MM.1S (cell line): Measurements from ENCODE around the gene FOXC1.

ENCODE experiments used
- DNase-seq: peaks from one replicate; pipeline ENCODE4 v3.0.0-alpha.2; 2015
- H2AFZ ChIP-seq: fragments of 300-600 bp; sonication (generic); 2 replicates; pipeline ENCODE4 v1.6.0; 2016; ENCODE audit warnings: antibody characterized with exemption, low read length
- H3F3A ChIP-seq: fragments of 300-600 bp; sonication (generic); 2 replicates; pipeline ENCODE4 v1.6.1; 2016; ENCODE audit warnings: mild to moderate bottlenecking, antibody characterized with exemption, low read length, moderate library complexity, mixed read lengths; ENCODE audit not compliant: insufficient read depth
- H3K27ac ChIP-seq: fragments of 300-600 bp; sonication (generic); 2 replicates; pipeline ENCODE4 v1.5.1; 2016; ENCODE audit warnings: mild to moderate bottlenecking, low read length
- H3K27me3 ChIP-seq: fragments of 300-600 bp; sonication (generic); replicated peaks from 2 replicates; pipeline ENCODE4 v1.6.0; 2016; ENCODE audit warnings: low read length; ENCODE audit not compliant: insufficient read depth
- H3K36me3 ChIP-seq: fragments of 300-600 bp; sonication (generic); replicated peaks from 2 replicates; pipeline ENCODE4 v1.6.1; 2016; ENCODE audit warnings: mild to moderate bottlenecking, low read length, mixed read lengths; ENCODE audit not compliant: insufficient read depth
- H3K4me1 ChIP-seq: fragments of 300-600 bp; sonication (generic); 2 replicates; pipeline ENCODE4 v1.6.1; 2016; ENCODE audit warnings: low read length, mixed read lengths
- H3K4me2 ChIP-seq: fragments of 300-600 bp; sonication (generic); 2 replicates; pipeline ENCODE4 v1.6.0; 2016; ENCODE audit warnings: low read depth, low read length
- H3K4me3 ChIP-seq: fragments of 300-600 bp; sonication (generic); 2 replicates; pipeline ENCODE4 v1.5.1; 2016; ENCODE audit warnings: low read length, mixed read lengths
- H3K79me2 ChIP-seq: fragments of 300-600 bp; sonication (generic); 2 replicates; pipeline ENCODE4 v1.6.1; 2016; ENCODE audit warnings: mixed run types, low read length, mixed read lengths
- H3K9ac ChIP-seq: fragments of 300-600 bp; sonication (generic); 2 replicates; pipeline ENCODE4 v1.6.1; 2016; ENCODE audit warnings: low read length, mixed read lengths
- H3K9me2 ChIP-seq: fragments of 300-600 bp; sonication (generic); replicated peaks from 2 replicates; pipeline ENCODE4 v1.6.1; 2016; ENCODE audit warnings: mild to moderate bottlenecking, low read length, mixed read lengths; ENCODE audit not compliant: insufficient read depth
- H3K9me3 ChIP-seq: fragments of 300-600 bp; sonication (generic); replicated peaks from 2 replicates; pipeline ENCODE4 v1.6.1; 2016; ENCODE audit warnings: mild to moderate bottlenecking, low read length, mixed read lengths; ENCODE audit not compliant: insufficient read depth
- H4K20me1 ChIP-seq: fragments of 300-600 bp; sonication (generic); 2 replicates; pipeline ENCODE4 v1.6.1; 2016; ENCODE audit warnings: mild to moderate bottlenecking, low read length, moderate library complexity, mixed read lengths; ENCODE audit not compliant: insufficient read depth
- EZH2 ChIP-seq: fragments of 300-600 bp; sonication (generic); optimal IDR thresholded peaks from 2 replicates; pipeline ENCODE3; 2017; ENCODE audit warnings: low read depth, mild to moderate bottlenecking, antibody characterized with exemption, low read length, mixed read lengths
- EZH2phosphoT487 ChIP-seq: fragments of 300-600 bp; sonication (generic); IDR thresholded peaks from 2 replicates; pipeline ENCODE4 v1.6.1; 2018; ENCODE audit warnings: antibody characterized with exemption, low read length
- TF ChIP-seq, protein P1 (sequence below): fragments of 300-600 bp; sonication (generic); IDR thresholded peaks from 2 replicates; pipeline ENCODE4 v1.5.1; 2016; ENCODE audit warnings: antibody characterized with exemption, low read length, mixed read lengths

FOXC1 gene

DNA sequence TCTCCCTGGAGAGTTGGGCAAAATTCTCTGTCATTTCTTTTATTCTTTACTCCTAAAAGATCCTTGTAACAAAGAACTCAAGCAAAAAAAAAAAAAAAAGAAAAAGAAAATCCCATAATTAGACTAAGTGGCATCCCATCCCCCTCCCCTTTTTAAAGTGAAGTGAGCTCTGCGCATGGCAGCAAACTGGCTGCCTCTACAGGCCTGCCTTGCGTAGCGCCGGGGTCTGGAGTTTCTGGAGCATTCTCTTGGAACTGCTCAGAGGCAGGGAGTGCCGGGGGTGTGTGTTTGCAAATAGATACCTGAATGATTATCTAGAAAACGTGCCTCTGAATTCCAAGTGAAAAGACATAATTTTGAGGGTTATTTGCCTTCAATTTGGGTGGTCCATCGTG lies 48.1 kb downstream of the FOXC1 start:
- DNase-seq, result no peak
- H3K9me2 ChIP-seq, result no peaks in the 10 kb centered on the region
- no peaks in the 10 kb centered on the region for H3F3A ChIP-seq
- no peaks in the 10 kb centered on the region for H3K27me3 ChIP-seq
- H3K36me3 ChIP-seq, result no peaks in the 10 kb centered on the region
- H3K27ac ChIP-seq, result no peak overlapping the region
- no peaks in the 10 kb centered on the region for H3K4me1 ChIP-seq
- H3K9me3 ChIP-seq, result no peaks in the 10 kb centered on the region
- H3K4me3 ChIP-seq, result no peak overlapping the region
- H3K79me2 ChIP-seq, result no peaks in the 10 kb centered on the region
- H3K4me2 ChIP-seq, result no peak overlapping the region
- no peaks in the 10 kb centered on the region for H4K20me1 ChIP-seq
- no peak for TF ChIP-seq EZH2phosphoT487
- TF ChIP-seq, protein P1, sequence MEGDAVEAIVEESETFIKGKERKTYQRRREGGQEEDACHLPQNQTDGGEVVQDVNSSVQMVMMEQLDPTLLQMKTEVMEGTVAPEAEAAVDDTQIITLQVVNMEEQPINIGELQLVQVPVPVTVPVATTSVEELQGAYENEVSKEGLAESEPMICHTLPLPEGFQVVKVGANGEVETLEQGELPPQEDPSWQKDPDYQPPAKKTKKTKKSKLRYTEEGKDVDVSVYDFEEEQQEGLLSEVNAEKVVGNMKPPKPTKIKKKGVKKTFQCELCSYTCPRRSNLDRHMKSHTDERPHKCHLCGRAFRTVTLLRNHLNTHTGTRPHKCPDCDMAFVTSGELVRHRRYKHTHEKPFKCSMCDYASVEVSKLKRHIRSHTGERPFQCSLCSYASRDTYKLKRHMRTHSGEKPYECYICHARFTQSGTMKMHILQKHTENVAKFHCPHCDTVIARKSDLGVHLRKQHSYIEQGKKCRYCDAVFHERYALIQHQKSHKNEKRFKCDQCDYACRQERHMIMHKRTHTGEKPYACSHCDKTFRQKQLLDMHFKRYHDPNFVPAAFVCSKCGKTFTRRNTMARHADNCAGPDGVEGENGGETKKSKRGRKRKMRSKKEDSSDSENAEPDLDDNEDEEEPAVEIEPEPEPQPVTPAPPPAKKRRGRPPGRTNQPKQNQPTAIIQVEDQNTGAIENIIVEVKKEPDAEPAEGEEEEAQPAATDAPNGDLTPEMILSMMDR, result no peak
- no peak for TF ChIP-seq EZH2
- H3K9ac ChIP-seq, result no peak overlapping the region
- no peak overlapping the region for H2AFZ ChIP-seq

DNA sequence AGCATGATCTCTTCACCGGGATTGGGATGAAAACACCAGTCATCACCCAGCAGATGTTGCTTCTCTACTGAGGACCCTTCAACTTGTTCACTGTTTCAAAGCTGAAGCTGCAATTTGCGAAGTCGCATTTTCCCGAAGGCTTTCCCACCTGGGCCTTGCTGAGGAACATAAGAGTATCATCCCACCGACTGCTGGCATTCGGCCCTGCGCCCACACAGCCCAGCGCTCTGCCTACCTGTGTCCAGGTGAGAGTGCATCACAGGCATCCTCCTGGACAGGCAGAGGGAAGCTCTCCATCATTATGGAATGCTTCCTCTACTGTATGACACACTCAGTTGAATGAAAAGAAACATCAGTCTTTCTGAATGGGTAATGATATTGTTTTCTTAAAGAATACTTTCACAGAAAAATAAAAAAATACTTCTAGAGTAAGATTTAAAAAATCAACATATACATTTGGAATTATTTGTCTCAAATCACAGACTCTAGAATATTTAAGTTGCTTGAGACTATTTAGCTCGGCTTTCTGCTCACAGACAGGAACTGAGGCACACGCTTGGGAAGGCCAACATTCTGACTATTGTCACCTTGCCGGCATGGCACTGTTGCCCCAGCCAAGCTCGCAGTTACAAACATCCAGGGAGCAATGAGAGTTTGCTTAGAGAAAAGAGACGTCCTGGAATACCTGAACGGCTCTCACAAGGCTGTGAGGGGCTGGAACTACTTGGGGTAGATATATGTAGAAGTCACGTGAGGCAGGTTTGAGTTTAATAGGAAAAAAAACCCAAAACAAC lies 48.7 kb downstream of the FOXC1 start:
- no peaks in the 10 kb centered on the region for H3K9me2 ChIP-seq
- H3K27me3 ChIP-seq, result no peaks in the 10 kb centered on the region
- no peak overlapping the region for H3K9ac ChIP-seq
- H3K4me1 ChIP-seq, result no peaks in the 10 kb centered on the region
- no peak overlapping the region for H3K27ac ChIP-seq
- H3K79me2 ChIP-seq, result no peaks in the 10 kb centered on the region
- no peak overlapping the region for H3K4me2 ChIP-seq
- H3F3A ChIP-seq, result no peaks in the 10 kb centered on the region
- H3K36me3 ChIP-seq, result no peaks in the 10 kb centered on the region
- H2AFZ ChIP-seq, result no peak overlapping the region
- TF ChIP-seq, protein P1, result no peak
- no peak for TF ChIP-seq EZH2phosphoT487
- TF ChIP-seq EZH2, result no peak
- no peaks in the 10 kb centered on the region for H3K9me3 ChIP-seq
- H3K4me3 ChIP-seq, result no peak overlapping the region
- no peak for DNase-seq
- H4K20me1 ChIP-seq, result no peaks in the 10 kb centered on the region

DNA sequence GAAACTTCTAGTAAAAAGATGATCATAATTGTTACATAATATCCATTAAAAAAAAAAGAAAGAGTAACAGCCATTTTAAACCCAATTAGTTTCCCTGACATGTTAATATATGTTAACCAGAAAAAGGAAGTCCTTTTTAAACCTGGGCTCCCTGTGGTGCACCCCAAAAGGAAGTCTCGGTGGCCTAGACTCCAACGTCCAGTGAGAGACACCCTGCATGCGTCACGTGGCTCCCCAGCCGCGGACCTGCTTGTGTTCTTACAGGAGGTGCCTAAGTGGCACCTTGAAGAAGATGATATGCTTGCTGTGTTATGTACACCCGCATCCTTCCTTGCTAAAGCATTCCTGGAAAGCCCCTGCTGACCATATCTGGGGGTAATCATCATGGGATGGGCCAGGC lies 50.1 kb downstream of the FOXC1 start:
- Histone ChIP-seq H3K27me3 (no peaks in the 10 kb centered on the region), H4K20me1 (no peaks in the 10 kb centered on the region), H2AFZ (no peak overlapping the region), H3K27ac (no peak overlapping the region), H3K36me3 (no peaks in the 10 kb centered on the region), H3K4me2 (no peak overlapping the region), H3K9me2 (no peaks in the 10 kb centered on the region), H3K9ac (no peak overlapping the region), H3K4me1 (no peaks in the 10 kb centered on the region), H3K79me2 (no peaks in the 10 kb centered on the region), H3F3A (no peaks in the 10 kb centered on the region), H3K9me3 (no peaks in the 10 kb centered on the region), H3K4me3 (no peak overlapping the region)
- no peak for DNase-seq
- TF ChIP-seq, protein P1, result no peak
- TF ChIP-seq EZH2 (no peak), EZH2phosphoT487 (no peak)
